Spleen (tissue), 11 donors: ENCODE results near the gene DIABLO. TPM values are rescaled to one million over a fixed set of nuclear protein-coding genes. Genes with fewer than 3 reads are reported as not detected.
"Not testable (repeated sequence)": the region's sequence is repeated elsewhere in the genome, so short reads cannot be mapped to it uniquely, and the experiment has no call there.

Source experiments
- DNase-seq: peaks from one replicate; pipeline ENCODE4 v3.0.0-alpha.2; 2020
- H3K27ac ChIP-seq, 8 donors: fragments of 200-600 bp; sonication (generic) in 7 of 8; 1 replicate in 4 of 8; 2 replicates in 4 of 8; pipeline versions ENCODE4 v1.5.0 to v1.8.0; 2016 to 2021; ENCODE audit warnings: inconsistent platforms in 4 of 8, mild to moderate bottlenecking in 4 of 8, moderate library complexity in 1 of 8
- H3K27me3 ChIP-seq, 7 donors: fragments of 200-600 bp; sonication (generic) in 6 of 7; replicated peaks in 1 of 7; 1 replicate in 4 of 7; 2 replicates in 3 of 7; pipeline versions ENCODE4 v1.5.0 to v1.8.0; 2016 to 2021; ENCODE audit warnings: inconsistent platforms in 3 of 7, mild to moderate bottlenecking in 1 of 7
- H3K36me3 ChIP-seq, 6 donors: fragments of 200-600 bp; sonication (generic) in 5 of 6; 1 replicate in 4 of 6; 2 replicates in 2 of 6; pipeline versions ENCODE4 v1.5.0 to v1.8.0; 2016 to 2021; ENCODE audit warnings: inconsistent platforms in 2 of 6
- H3K4me1 ChIP-seq, 6 donors: fragments of 200-600 bp; sonication (generic) in 5 of 6; 1 replicate in 3 of 6; 2 replicates in 3 of 6; pipeline versions ENCODE4 v1.5.0 to v1.8.0; 2016 to 2021; ENCODE audit warnings: inconsistent platforms in 3 of 6
- H3K4me3 ChIP-seq, 8 donors: fragments of 200-600 bp; sonication (generic) in 7 of 8; 1 replicate in 4 of 8; 2 replicates in 4 of 8; pipeline versions ENCODE4 v1.5.0 to v1.8.0; 2016 to 2021; ENCODE audit warnings: inconsistent platforms in 4 of 8, mild to moderate bottlenecking in 4 of 8, moderate library complexity in 2 of 8
- H3K9me3 ChIP-seq, 8 donors: fragments of 200-600 bp; sonication (generic) in 7 of 8; 1 replicate in 4 of 8; 2 replicates in 4 of 8; pipeline versions ENCODE4 v1.5.0 to v1.8.0; 2016 to 2021; ENCODE audit warnings: inconsistent platforms in 4 of 8
- POLR2A ChIP-seq, 3 donors: fragments of 450-650 bp; IDR thresholded peaks; one replicate each; pipeline ENCODE4 v1.5.1; 2017; ENCODE audit warnings: antibody characterized with exemption in 3 of 3, mild to moderate bottlenecking in 1 of 3
- POLR2AphosphoS5 ChIP-seq, 3 donors: sonication (generic); formaldehyde crosslinking; IDR thresholded peaks; one replicate each; pipeline ENCODE4 v1.5.1; 2017; ENCODE audit warnings: antibody characterized with exemption in 3 of 3
- WGBS, 5 donors: extraction: QIAGEN DNeasy Blood & Tissue Kit in 3 of 5; methylation state at CpG; one replicate each; pipeline versions ENCODE4 v1.1.5 to v1.1.7; 2013 to 2018; 5-methylcytosine and 5-hydroxymethylcytosine counted together
- intact Hi-C: fragments of 100-400 bp; cut with DNase I; formaldehyde crosslinking; loops from one replicate; pipeline ENCODE4 v1.15.0; 2023; ENCODE audit warnings: low total_unique reads
- polyA plus RNA-seq, 3 donors: library from polyadenylated mRNA; stranded (reverse); fragments of 200-250 nt; gene quantifications; one replicate each; pipeline ENCODE4 v1.2.1, GENCODE V29; 2013
- total RNA-seq, 7 donors: library from RNA; depleted of rRNA in 3 of 7; stranded (reverse); fragments of >200 nt in 3 of 7; fragmentation: NEBNext Ultra II Directional in 4 of 7; extraction: Animal tissue kit (Norgen Biotek cat#: 25700) in 4 of 7; gene quantifications; one replicate each; pipeline versions ENCODE4 v1.1.0 to v1.2.1, GENCODE V29; 2016 to 2021
- TF ChIP-seq, protein P1 (sequence below), 11 experiments: fragments of 200-600 bp in 7 of 11; fragments of 450-650 bp in 4 of 11; sonication (generic) in 4 of 11; IDR thresholded peaks in 8 of 11; conservative IDR thresholded peaks in 3 of 11; 1 replicate in 7 of 11; 2 replicates in 4 of 11; pipeline versions ENCODE4 v1.4.0 to v1.8.0; 2016 to 2021; ENCODE audit warnings: antibody characterized with exemption in 11 of 11, inconsistent platforms in 4 of 11, mild to moderate bottlenecking in 1 of 11
- donor health status: healthy with polysubstance abuse.
- donor health status: DM: no; HTN: no; CAD: no; lungs with moderate emphysema.
- donor health status: DM: no; HTN: no; CAD: no.
- donor health status: Bipolar disorder and iron deficiency.
- donor health status: healthy.
- donor health status: DM: no; HTN: no; CAD: no.
- donor health status: DM: yes; HTN: yes; CAD: no.

The DIABLO gene
- total and polyA plus RNA-seq, 10 donors: 30.5 to 55.7 (median 39.4) TPM

DNA sequence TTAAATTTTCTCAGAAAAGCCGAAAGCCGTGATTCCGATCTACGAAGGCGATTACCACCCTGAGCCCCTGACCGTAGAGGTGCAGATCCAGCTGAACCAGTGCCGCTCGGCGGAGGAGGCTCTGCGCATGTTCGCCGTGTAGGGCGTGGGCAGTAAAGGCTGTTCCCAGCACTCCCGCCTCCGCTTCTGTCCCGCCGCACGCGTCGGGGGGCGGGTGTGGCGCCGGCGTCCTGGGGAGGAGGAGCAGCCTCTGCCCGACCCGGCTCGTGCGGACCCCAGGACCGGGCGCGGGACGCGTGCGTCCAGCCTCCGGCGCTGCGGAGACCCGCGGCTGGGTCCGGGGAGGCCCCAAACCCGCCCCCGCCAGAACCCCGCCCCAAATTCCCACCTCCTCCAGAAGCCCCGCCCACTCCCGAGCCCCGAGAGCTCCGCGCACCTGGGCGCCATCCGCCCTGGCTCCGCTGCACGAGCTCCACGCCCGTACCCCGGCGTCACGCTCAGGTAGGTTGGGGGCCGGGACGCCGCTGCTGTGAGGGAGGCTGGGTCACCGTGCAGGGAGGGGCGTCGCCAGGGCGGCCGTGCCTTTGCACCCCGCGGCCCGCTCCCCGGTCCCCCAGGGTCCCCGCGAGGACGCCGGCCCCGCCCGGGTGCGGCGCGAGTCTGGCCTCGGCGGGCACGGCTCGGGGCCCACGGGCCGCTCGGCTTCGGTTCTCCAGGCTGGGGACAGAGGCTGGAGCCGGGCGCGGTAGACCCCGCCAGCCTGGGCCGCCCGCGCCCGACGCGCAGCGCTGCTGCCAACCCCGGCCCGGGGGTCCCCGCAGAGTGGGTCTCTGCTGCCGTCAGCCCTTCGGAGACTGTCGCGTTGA is 22.3 kb downstream of the DIABLO start, which contains the start of gene B3GNT4:
Gene B3GNT4 (plus strand): TSS at position 409 of the 866 bp plus-strand sequence. CDS start 910 bp downstream, outside the sequence.
- H3K36me3 ChIP-seq: peaks cover 0 to 22% (median 20%) of the 10 kb centered on the region in 6 donors
- H3K27me3 ChIP-seq: peaks cover 0 to 75% (median 41%) of the 10 kb centered on the region in 7 donors
- peak; percentile 86 for DNase-seq
- peaks cover 7 to 35% (median 25%) of the 10 kb centered on the region in 6 donors for H3K4me1 ChIP-seq
- H3K9me3 ChIP-seq: no peaks in the 10 kb centered on the region
- 0 to 1% (median 1%) methylated on average over 31 to 104 of the region's 104 CpGs for WGBS, 5 donors
- TF ChIP-seq POLR2A (IDR thresholded peaks at IDR 0.05): no peak
- TF ChIP-seq POLR2AphosphoS5 (IDR thresholded peaks at IDR 0.05): peak in 2 of 3 donors; percentile 40 to 48
- TF ChIP-seq, protein P1, sequence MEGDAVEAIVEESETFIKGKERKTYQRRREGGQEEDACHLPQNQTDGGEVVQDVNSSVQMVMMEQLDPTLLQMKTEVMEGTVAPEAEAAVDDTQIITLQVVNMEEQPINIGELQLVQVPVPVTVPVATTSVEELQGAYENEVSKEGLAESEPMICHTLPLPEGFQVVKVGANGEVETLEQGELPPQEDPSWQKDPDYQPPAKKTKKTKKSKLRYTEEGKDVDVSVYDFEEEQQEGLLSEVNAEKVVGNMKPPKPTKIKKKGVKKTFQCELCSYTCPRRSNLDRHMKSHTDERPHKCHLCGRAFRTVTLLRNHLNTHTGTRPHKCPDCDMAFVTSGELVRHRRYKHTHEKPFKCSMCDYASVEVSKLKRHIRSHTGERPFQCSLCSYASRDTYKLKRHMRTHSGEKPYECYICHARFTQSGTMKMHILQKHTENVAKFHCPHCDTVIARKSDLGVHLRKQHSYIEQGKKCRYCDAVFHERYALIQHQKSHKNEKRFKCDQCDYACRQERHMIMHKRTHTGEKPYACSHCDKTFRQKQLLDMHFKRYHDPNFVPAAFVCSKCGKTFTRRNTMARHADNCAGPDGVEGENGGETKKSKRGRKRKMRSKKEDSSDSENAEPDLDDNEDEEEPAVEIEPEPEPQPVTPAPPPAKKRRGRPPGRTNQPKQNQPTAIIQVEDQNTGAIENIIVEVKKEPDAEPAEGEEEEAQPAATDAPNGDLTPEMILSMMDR (IDR thresholded peaks at IDR 0.05 in 8 of 11, conservative IDR thresholded peaks at IDR 0.05 in 3 of 11): no peak
- intact Hi-C loops: no loop called here
- H3K4me3 ChIP-seq: peak within 1 kb of the TSS; percentile 41 to 83 (median 61)
- no peak within 1 kb of the TSS for H3K27ac ChIP-seq

DNA sequence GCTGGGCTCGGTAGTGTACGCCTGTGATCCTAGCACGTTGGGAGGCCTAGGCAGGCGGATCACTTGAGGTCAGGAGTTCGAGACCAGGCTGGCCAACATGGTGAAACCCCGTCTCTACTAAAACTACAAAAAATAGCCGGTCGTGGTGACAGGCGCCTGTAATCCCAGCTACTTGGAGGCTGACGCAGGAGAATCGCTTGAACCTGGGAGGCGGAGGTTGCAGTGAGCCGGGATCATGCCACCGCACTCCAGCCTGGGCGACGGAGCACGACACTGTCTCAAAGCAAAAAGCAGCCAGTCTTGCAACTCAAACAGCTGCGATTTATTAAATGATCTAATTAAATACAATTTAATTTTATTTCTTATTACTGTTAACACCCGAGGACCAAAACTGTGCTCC is 23.0 kb downstream of the DIABLO start:
- Histone ChIP-seq H3K4me3 (peak overlapping the region; percentile 41 to 83 (median 61)), H3K4me1 (peaks cover 7 to 35% (median 25%) of the 10 kb centered on the region in 6 donors), H3K27me3 (peaks cover 0 to 82% (median 41%) of the 10 kb centered on the region in 7 donors), H3K36me3 (peaks cover 0 to 15% (median 13%) of the 10 kb centered on the region in 6 donors)
- WGBS, 5 donors: 63 to 70% (median 68%) methylated on average over 19 of the region's 19 CpGs
- H3K9me3 ChIP-seq, H3K27ac ChIP-seq, intact Hi-C loops, DNase-seq: not testable (repeated sequence)

DNA sequence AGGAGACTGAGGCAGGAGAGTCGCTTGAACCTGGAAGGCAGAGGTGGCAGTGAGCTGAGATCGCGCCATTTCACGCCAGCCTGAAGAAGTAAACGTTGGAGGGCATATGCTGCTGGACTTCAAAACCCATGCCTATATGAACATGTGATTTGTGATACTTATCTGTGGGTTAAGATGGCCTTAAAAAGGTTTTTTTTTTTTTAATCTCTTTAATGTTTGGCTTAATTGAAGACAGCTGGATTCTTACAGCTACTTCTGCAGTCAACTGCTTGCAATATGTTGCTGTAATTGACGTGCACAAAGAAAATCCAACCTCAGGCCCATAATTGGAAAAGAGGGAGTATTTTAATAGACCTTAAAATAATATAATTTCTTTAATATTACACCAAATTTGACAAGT is 23.8 kb downstream of the DIABLO start:
- TF ChIP-seq POLR2A (IDR thresholded peaks at IDR 0.05) (no peak), POLR2AphosphoS5 (IDR thresholded peaks at IDR 0.05) (no peak)
- TF ChIP-seq, protein P1 (IDR thresholded peaks at IDR 0.05 in 8 of 11, conservative IDR thresholded peaks at IDR 0.05 in 3 of 11): no peak

DNA sequence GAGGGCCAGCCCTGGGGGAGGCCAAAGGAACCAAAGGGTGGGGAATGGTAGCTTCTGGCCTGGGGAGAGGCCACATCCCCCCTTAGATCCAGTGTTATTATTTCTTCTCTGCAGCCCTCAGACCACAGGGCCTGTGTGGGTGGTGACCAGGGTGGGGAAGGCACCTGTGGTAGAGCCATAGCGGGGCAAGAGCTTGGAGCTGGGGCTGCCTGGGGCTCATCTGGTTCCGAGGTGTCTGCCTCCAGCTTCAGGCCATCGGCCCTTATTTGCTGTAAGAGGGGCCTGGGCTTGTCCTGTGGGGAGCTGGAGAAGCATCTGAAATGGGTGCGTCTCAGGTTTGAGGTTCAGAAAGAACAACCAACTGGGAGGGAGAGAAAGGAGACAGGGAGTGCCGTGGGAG is 24.5 kb downstream of the DIABLO start:
- Histone ChIP-seq H3K36me3 (peaks cover 0 to under 1% (median 0%) of the 10 kb centered on the region in 6 donors), H3K27ac (no peak overlapping the region), H3K4me1 (peaks cover 7 to 35% (median 25%) of the 10 kb centered on the region in 6 donors), H3K27me3 (peaks cover 0 to 92% (median 41%) of the 10 kb centered on the region in 7 donors), H3K4me3 (no peak overlapping the region), H3K9me3 (no peaks in the 10 kb centered on the region)
- intact Hi-C loops: no loop called here
- peak; percentile 45 for DNase-seq
- TF ChIP-seq, protein P1 (IDR thresholded peaks at IDR 0.05 in 8 of 11, conservative IDR thresholded peaks at IDR 0.05 in 3 of 11): no peak
- no peak for TF ChIP-seq POLR2A (IDR thresholded peaks at IDR 0.05)
- WGBS, 5 donors: 85 to 95% (median 90%) methylated on average over 5 of the region's 5 CpGs

More for the DNA sequence above, 23.8 kb downstream of the DIABLO start:
- Histone ChIP-seq H3K4me1 (peaks cover 7 to 35% (median 25%) of the 10 kb centered on the region in 6 donors), H3K4me3 (no peak overlapping the region), H3K9me3 (no peaks in the 10 kb centered on the region), H3K36me3 (peaks cover 0 to 7% (median 5%) of the 10 kb centered on the region in 6 donors), H3K27ac (no peak overlapping the region), H3K27me3 (peaks cover 0 to 89% (median 41%) of the 10 kb centered on the region in 7 donors)
- intact Hi-C loops: no loop called here
- 91 to 97% (median 95%) methylated on average over 6 of the region's 6 CpGs for WGBS, 5 donors
- no peak for DNase-seq
